Hepatocyte (in vitro differentiated cells): ENCODE data around the gene POLD4. TPM values are rescaled to one million over a fixed set of nuclear protein-coding genes. Genes with fewer than 3 reads are reported as not detected.

Experiments
- DNase-seq: peaks from one replicate; pipeline ENCODE4 v3.0.0-alpha.2; 2016; ENCODE audit warnings: low spot score
- H2AFZ ChIP-seq: fragments of 200-600 bp; sonication (generic); 2 replicates; pipeline ENCODE4 v1.6.0; 2016; ENCODE audit warnings: antibody characterized with exemption, mild to moderate bottlenecking
- H3K27ac ChIP-seq: fragments of 200-600 bp; sonication (generic); 2 replicates; pipeline ENCODE4 v1.5.1; 2016; ENCODE audit warnings: mild to moderate bottlenecking
- H3K27me3 ChIP-seq: fragments of 200-600 bp; sonication (generic); 2 replicates; pipeline ENCODE4 v1.6.1; 2016
- H3K36me3 ChIP-seq: fragments of 200-600 bp; sonication (generic); replicated peaks from 2 replicates; pipeline ENCODE4 v1.5.1; 2016; ENCODE audit warnings: low read depth; ENCODE audit not compliant: insufficient read depth
- H3K4me1 ChIP-seq: fragments of 200-600 bp; sonication (generic); 2 replicates; pipeline ENCODE4 v1.5.1; 2016; ENCODE audit warnings: mild to moderate bottlenecking, moderate library complexity; ENCODE audit not compliant: insufficient read depth
- H3K4me2 ChIP-seq: fragments of 200-600 bp; sonication (generic); 2 replicates; pipeline ENCODE4 v1.6.0; 2016
- H3K4me3 ChIP-seq: fragments of 200-600 bp; sonication (generic); 2 replicates; pipeline ENCODE4 v1.5.1; 2016; ENCODE audit warnings: mild to moderate bottlenecking
- H3K79me2 ChIP-seq: fragments of 200-600 bp; sonication (generic); 2 replicates; pipeline ENCODE4 v1.6.0; 2017; ENCODE audit warnings: mild to moderate bottlenecking
- H3K9me2 ChIP-seq: fragments of 200-600 bp; sonication (generic); replicated peaks from 2 replicates; pipeline ENCODE4 v1.6.0; 2017; ENCODE audit warnings: mild to moderate bottlenecking; ENCODE audit not compliant: insufficient read depth
- H3K9me3 ChIP-seq: fragments of 200-600 bp; sonication (generic); 2 replicates; pipeline ENCODE4 v1.5.1; 2016; ENCODE audit warnings: low read depth, mild to moderate bottlenecking
- H4K20me1 ChIP-seq: fragments of 200-600 bp; sonication (generic); 2 replicates; pipeline ENCODE4 v1.6.0; 2016; ENCODE audit warnings: mild to moderate bottlenecking; ENCODE audit not compliant: insufficient read depth, poor library complexity, severe bottlenecking
- EZH2 ChIP-seq: fragments of 200-600 bp; sonication (generic); IDR thresholded peaks from 2 replicates; pipeline ENCODE4 v1.6.1; 2016; ENCODE audit warnings: antibody characterized with exemption, mild to moderate bottlenecking, borderline replicate concordance
- EZH2phosphoT487 ChIP-seq: fragments of 200-600 bp; sonication (generic); IDR thresholded peaks from one replicate; pipeline ENCODE4 v1.6.1; 2018; ENCODE audit warnings: antibody characterized with exemption, mild to moderate bottlenecking, low read depth, moderate library complexity; ENCODE audit not compliant: unreplicated experiment, severe bottlenecking
- WGBS: methylation state at CpG from one replicate; pipeline ENCODE4 v1.1.6; 2016; ENCODE audit warnings: low lambda C conversion rate; ENCODE audit errors: missing lambda C conversion rate; 5-methylcytosine and 5-hydroxymethylcytosine counted together
- polyA plus RNA-seq: library from polyadenylated mRNA; unstranded; fragments of >200 nt; fragmentation: Nextera tagmentation; extraction: Ambion mirVana; gene quantifications from 2 replicates; pipeline ENCODE4 v1.2.1, GENCODE V29; 2016
- total RNA-seq: library from RNA; depleted of rRNA; stranded (reverse); fragments of >200 nt; gene quantifications from 2 replicates; pipeline ENCODE4 v1.2.3, GENCODE V29; 2014
- TF ChIP-seq, protein P1 (sequence below): fragments of 200-600 bp; sonication (generic); IDR thresholded peaks from 2 replicates; pipeline ENCODE4 v1.5.1; 2016; ENCODE audit warnings: antibody characterized with exemption, mild to moderate bottlenecking; ENCODE audit not compliant: poor library complexity

The POLD4 gene
- total and polyA plus RNA-seq, 2 experiments from 2014 or later, result 74.4 to 97.4 TPM

DNA sequence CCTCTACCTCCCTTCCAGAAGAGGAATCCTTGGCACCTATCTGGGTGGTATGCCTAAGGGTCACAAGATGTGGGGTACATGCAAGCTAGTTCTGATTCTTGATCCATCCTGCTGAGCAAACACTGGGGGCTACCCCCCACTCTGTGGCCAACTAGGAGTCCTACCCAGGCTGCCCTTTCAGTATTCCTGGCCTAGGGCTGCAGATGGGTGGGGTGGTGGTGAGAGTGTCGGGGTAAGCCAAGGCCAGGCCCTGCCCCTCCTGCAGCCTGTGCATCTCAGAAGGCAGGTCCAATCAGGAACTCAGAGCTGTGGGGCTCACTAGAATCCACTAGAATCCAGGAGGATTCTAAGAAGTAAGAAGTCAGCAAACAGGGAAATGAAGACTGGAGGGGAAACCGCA lies 39.1 kb downstream of the POLD4 start:
- Histone ChIP-seq H3K27me3 (no peaks in the 10 kb centered on the region), H3K4me1 (peaks cover 3% of the 10 kb centered on the region), H3K9me3 (no peaks in the 10 kb centered on the region), H3K27ac (no peak overlapping the region), H3K9me2 (no peaks in the 10 kb centered on the region), H3K4me2 (no peak overlapping the region), H4K20me1 (no peaks in the 10 kb centered on the region), H3K4me3 (no peak overlapping the region), H2AFZ (no peak overlapping the region), H3K79me2 (peaks cover 6% of the 10 kb centered on the region), H3K36me3 (no peaks in the 10 kb centered on the region)
- DNase-seq, result no peak
- 87% methylated on average over 2 of the region's 2 CpGs for WGBS
- TF ChIP-seq EZH2, result no peak
- TF ChIP-seq, protein P1, sequence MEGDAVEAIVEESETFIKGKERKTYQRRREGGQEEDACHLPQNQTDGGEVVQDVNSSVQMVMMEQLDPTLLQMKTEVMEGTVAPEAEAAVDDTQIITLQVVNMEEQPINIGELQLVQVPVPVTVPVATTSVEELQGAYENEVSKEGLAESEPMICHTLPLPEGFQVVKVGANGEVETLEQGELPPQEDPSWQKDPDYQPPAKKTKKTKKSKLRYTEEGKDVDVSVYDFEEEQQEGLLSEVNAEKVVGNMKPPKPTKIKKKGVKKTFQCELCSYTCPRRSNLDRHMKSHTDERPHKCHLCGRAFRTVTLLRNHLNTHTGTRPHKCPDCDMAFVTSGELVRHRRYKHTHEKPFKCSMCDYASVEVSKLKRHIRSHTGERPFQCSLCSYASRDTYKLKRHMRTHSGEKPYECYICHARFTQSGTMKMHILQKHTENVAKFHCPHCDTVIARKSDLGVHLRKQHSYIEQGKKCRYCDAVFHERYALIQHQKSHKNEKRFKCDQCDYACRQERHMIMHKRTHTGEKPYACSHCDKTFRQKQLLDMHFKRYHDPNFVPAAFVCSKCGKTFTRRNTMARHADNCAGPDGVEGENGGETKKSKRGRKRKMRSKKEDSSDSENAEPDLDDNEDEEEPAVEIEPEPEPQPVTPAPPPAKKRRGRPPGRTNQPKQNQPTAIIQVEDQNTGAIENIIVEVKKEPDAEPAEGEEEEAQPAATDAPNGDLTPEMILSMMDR, result no peak
- TF ChIP-seq EZH2phosphoT487, result no peak

DNA sequence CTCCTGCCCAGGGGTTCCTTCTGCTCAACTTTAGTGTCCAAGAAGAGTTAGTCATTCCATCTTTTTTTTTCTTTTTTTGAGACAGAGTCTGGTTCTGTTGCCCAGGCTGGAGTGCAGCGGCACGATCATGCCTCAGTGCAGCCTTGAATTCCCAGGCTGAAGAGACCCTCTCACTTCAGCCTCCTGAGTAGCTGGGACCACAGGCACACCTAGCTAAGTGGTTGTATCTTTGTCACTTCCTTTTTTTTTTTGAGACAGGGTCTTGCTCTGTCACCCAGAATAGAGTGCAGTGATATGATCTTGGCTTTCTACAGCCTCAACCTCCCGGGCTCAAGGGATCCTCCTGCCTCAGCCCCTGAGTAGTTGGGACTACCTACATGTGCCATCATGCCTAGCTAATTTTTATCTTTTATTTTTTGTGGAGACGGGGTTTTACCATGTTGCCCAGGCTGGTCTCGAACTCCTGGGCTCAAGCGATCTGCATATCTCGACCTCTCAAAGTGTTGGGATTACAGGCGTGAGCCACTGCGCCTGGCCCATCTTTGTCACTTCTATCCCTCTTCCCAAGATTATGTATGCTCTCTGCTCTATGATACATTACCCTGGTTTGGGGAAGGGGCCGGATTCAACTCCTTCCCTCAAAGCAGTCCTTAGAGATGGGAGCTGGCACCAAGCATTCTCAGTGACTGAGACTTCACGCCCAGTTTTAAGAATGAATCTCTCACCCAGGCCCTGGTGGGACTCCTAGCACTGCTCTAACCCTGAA lies 40.0 kb downstream of the POLD4 start:
- H3K9me3 ChIP-seq, result no peaks in the 10 kb centered on the region
- H4K20me1 ChIP-seq, result no peaks in the 10 kb centered on the region
- no peak for TF ChIP-seq EZH2
- no peak for TF ChIP-seq EZH2phosphoT487
- TF ChIP-seq, protein P1, result no peak
- H3K4me1 ChIP-seq, result peaks cover 3% of the 10 kb centered on the region
- no peak overlapping the region for H3K4me2 ChIP-seq
- no peak for DNase-seq
- no peaks in the 10 kb centered on the region for H3K27me3 ChIP-seq
- H3K36me3 ChIP-seq, result no peaks in the 10 kb centered on the region
- H3K79me2 ChIP-seq, result no peaks in the 10 kb centered on the region
- no peak overlapping the region for H2AFZ ChIP-seq
- no peaks in the 10 kb centered on the region for H3K9me2 ChIP-seq
- H3K27ac ChIP-seq, result peak overlapping the region; percentile 76
- H3K4me3 ChIP-seq, result no peak overlapping the region
- whole genome bisulfite sequencing, result 91% methylated on average over 11 of the region's 11 CpGs

- Histone ChIP-seq H3K9me3 (no peaks in the 10 kb centered on the region), H3K9me2 (no peaks in the 10 kb centered on the region), H4K20me1 (no peaks in the 10 kb centered on the region), H3K4me3 (no peak overlapping the region), H3K27me3 (no peaks in the 10 kb centered on the region), H3K4me1 (peaks cover 3% of the 10 kb centered on the region), H3K79me2 (no peaks in the 10 kb centered on the region), H3K4me2 (no peak overlapping the region), H3K36me3 (no peaks in the 10 kb centered on the region), H3K27ac (peak overlapping the region; percentile 76), H2AFZ (no peak overlapping the region)
- DNase-seq, result no peak
- TF ChIP-seq, protein P1, result no peak
- TF ChIP-seq EZH2, result no peak
- TF ChIP-seq EZH2phosphoT487, result no peak
- 76% methylated on average over 22 of the region's 22 CpGs for WGBS
Measured at GRCh38 chr11:67312187-67313021, 40.9 kb downstream of the POLD4 start.
